Keratinocyte (primary cell): ENCODE measurements around the gene PRDM7.
"Not testable (repeated sequence)": the region's sequence is repeated elsewhere in the genome, so short reads cannot be mapped to it uniquely, and the experiment has no call there.

Experiments
- EZH2 ChIP-seq: IDR thresholded peaks from one replicate; pipeline ENCODE4 v1.6.1; 2012; ENCODE audit warnings: inconsistent platforms, mild to moderate bottlenecking, low read length, moderate library complexity
- TF ChIP-seq, protein P1 (sequence below), 3 experiments: IDR thresholded peaks in 1 of 3; conservative IDR thresholded peaks in 1 of 3; optimal IDR thresholded peaks in 1 of 3; 2 replicates in 2 of 3; 3 replicates in 1 of 3; pipeline versions ENCODE3 to v1.5.1; 2011; ENCODE audit warnings: low read length in 3 of 3, mild to moderate bottlenecking in 3 of 3, moderate library complexity in 2 of 3, control low read depth in 1 of 3, inconsistent platforms in 1 of 3; ENCODE audit not compliant: insufficient read depth in 2 of 3; ENCODE audit errors: extremely low read depth in 1 of 3

- TF ChIP-seq, protein P1, sequence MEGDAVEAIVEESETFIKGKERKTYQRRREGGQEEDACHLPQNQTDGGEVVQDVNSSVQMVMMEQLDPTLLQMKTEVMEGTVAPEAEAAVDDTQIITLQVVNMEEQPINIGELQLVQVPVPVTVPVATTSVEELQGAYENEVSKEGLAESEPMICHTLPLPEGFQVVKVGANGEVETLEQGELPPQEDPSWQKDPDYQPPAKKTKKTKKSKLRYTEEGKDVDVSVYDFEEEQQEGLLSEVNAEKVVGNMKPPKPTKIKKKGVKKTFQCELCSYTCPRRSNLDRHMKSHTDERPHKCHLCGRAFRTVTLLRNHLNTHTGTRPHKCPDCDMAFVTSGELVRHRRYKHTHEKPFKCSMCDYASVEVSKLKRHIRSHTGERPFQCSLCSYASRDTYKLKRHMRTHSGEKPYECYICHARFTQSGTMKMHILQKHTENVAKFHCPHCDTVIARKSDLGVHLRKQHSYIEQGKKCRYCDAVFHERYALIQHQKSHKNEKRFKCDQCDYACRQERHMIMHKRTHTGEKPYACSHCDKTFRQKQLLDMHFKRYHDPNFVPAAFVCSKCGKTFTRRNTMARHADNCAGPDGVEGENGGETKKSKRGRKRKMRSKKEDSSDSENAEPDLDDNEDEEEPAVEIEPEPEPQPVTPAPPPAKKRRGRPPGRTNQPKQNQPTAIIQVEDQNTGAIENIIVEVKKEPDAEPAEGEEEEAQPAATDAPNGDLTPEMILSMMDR (optimal IDR thresholded peaks at IDR 0.05 in 1 of 3, IDR thresholded peaks at IDR 0.05 in 1 of 3, conservative IDR thresholded peaks at IDR 0.05 in 1 of 3; ENCODE audit: extremely low read depth in 1 of 3, insufficient read depth in 2 of 3, low read length in 3 of 3), result not testable (repeated sequence)
- not testable (repeated sequence) for TF ChIP-seq EZH2
These were observed 25.2 kb upstream of the PRDM7 start for GRCh38 chr16:90102086-90102884.
